K562 (cell line): ENCODE data around the gene SLX9.

Experiments used
- JUND ChIP-seq, 2 experiments: IDR thresholded peaks; 2 replicates in 1 of 2; 3 replicates in 1 of 2; pipeline ENCODE4 v1.6.1; 2011; ENCODE audit warnings: borderline replicate concordance in 2 of 2, low read depth in 2 of 2, low read length in 2 of 2, improper control_type of control experiment in 1 of 2, missing biosample characterization in 1 of 2, missing genetic modification characterization in 1 of 2, missing genetic modification reagents in 1 of 2
- POLR2A ChIP-seq: fragments of 450-650 bp; conservative IDR thresholded peaks from 2 replicates; pipeline ENCODE4 v1.6.1; 2016

GRCh38 chr21:44905016-44905727 lies 34.7 kb upstream of the SLX9 start:
- TF ChIP-seq JUND (IDR thresholded peaks at IDR 0.05; ENCODE audit: borderline replicate concordance, low read depth, low read length) (no peak), JUND (tag; IDR thresholded peaks at IDR 0.05; ENCODE audit: borderline replicate concordance, low read depth, low read length) (no peak), POLR2A (no peak)
